ENCODE data around the gene CYP4F12.

The CYP4F12 gene

DNA sequence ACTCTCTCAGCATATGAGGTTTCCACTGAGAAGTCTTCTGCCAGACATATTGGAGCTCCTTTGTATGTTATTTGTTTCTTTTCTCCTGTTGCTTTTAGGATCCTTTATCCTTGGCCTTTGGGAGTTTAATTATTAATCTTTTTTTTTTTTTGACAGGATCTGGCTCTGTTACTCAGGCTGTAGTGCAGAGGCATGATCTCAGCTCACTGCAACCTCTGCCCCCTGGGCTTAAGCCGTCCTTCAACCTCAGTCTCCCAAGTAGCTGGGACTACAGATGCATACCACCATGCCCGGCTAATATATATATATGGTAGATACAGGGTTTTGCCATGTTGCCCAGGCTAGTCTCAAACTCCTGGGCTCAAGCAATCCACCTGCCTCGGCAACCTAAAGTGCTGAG lies 38.8 kb upstream of the CYP4F12 start:
- DNase-seq (ENCODE audit: extremely low read depth, low read depth): no peak
- TF ChIP-seq, protein P1, sequence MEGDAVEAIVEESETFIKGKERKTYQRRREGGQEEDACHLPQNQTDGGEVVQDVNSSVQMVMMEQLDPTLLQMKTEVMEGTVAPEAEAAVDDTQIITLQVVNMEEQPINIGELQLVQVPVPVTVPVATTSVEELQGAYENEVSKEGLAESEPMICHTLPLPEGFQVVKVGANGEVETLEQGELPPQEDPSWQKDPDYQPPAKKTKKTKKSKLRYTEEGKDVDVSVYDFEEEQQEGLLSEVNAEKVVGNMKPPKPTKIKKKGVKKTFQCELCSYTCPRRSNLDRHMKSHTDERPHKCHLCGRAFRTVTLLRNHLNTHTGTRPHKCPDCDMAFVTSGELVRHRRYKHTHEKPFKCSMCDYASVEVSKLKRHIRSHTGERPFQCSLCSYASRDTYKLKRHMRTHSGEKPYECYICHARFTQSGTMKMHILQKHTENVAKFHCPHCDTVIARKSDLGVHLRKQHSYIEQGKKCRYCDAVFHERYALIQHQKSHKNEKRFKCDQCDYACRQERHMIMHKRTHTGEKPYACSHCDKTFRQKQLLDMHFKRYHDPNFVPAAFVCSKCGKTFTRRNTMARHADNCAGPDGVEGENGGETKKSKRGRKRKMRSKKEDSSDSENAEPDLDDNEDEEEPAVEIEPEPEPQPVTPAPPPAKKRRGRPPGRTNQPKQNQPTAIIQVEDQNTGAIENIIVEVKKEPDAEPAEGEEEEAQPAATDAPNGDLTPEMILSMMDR (IDR thresholded peaks at IDR 0.05; ENCODE audit: low read depth, low read length): no peak

DNA sequence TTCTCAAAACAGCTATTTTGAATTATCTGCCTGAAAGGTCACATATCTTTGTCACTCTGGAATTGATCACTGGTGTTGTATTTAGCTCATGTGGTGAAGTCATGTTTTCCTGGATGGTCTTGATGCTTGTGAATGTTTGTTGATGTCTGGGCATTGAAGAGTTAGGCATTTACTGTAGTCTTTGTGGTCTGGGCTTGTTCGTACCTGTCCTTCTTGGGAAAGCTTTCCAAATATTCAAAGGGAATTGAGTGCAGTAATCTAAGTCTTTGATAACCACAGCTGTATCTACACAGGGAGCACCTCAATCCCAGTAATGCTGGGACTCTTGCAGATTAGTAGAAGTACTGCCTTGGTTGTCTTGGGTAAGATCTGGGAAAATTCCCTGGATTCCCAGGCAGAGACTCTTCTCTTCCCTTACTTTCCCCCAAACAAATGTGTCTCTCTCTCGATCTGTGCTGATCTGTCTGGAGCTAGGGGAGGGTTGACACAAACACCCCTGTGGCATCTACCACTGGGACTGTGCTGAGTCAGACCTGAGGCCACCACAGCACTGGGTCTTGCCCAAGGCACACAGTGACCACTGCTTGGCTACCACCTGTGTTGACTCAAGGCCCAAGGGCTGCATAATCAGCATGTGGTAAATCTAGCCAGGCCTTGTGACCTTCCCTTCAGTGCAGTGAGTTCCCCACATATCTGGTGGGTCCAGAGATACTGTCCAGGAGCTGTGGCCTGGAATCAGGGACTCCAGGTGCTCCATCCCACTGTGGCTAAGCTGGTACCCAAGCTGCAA lies 37.7 kb upstream of the CYP4F12 start:
- TF ChIP-seq, protein P1 (IDR thresholded peaks at IDR 0.05; ENCODE audit: low read depth, low read length): no peak
- DNase-seq (ENCODE audit: extremely low read depth, low read depth): no peak

DNA sequence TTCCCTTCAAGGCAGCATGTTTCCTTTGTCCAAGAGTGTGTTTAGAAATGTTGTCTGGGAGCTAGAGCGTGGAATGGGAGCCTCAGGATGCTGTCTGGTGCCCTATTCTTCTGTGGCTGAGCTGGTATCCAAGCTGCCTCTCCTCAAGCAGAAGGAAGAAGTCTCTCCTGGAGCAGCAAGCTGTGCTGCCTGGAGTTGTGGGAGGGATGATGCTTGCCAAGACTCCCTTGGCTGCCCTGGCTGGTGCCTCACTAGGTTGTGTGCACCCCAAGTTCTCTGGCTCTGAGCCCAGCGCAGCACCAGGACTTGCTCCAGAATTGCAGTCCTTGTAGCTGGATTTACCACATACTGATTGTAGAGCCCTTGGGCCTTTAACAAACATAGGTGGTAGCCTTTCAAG lies 36.9 kb upstream of the CYP4F12 start:
- DNase-seq (ENCODE audit: extremely low read depth, low read depth): no peak
- TF ChIP-seq, protein P1 (IDR thresholded peaks at IDR 0.05; ENCODE audit: low read depth, low read length): no peak

DNA sequence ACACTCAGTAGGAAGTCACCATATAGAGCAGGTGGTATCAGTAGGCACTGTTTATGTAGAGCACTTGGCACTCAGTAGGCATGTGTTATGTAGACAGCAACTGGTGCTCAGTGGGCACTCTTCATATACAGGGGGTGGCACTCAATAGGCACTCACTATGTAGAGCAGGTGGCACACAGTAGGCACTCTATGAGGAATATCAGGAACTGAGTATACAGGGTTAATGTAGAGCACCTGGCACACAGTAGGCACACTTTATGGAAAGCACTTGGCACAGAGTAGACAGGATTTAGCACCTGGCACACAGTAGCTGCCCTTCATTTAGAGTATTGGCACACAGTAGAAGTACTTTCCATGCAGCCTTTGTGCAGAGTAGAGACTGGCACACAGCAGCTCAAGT lies 33.3 kb upstream of the CYP4F12 start:
- TF ChIP-seq, protein P1 (IDR thresholded peaks at IDR 0.05; ENCODE audit: low read depth, low read length): no peak
- no peak for DNase-seq (ENCODE audit: extremely low read depth, low read depth)

DNA sequence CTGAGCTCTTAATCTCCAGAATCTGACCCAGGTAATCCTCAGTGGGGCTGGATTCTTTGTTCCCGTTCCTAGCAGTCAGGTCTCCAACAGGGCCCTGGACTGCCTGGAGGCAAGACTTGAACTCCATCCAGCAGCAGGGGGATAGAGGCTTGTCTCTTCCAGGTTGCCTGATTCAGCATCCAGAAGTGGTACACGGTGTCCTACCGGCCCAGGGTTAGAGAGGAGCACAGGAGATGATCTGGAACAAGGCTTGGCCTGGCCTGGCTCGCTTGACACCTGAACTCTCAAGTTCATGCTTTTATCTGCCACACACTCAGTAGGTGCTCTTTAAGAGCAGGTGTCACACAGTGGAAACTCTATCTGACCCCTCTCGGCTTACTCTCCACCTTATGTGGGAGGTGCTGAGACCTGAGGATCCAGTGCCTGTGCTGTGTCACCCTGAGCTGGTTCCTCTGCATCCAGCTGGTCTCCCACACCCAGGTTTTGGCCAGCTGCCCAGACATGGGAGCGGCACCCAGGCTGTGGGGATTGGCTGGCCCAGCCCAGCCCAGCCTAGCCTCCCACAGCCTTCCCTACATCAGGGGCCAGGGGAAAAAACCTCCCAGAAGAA lies 32.5 kb upstream of the CYP4F12 start, which contains the start of gene CYP4F3:
Gene CYP4F3 (plus strand): TSS at position 604 of the 610 bp plus-strand sequence. CDS start 519 bp downstream, outside the sequence.
- DNase-seq (ENCODE audit: extremely low read depth, low read depth): no peak
- TF ChIP-seq, protein P1 (IDR thresholded peaks at IDR 0.05; ENCODE audit: low read depth, low read length): no peak

DNA sequence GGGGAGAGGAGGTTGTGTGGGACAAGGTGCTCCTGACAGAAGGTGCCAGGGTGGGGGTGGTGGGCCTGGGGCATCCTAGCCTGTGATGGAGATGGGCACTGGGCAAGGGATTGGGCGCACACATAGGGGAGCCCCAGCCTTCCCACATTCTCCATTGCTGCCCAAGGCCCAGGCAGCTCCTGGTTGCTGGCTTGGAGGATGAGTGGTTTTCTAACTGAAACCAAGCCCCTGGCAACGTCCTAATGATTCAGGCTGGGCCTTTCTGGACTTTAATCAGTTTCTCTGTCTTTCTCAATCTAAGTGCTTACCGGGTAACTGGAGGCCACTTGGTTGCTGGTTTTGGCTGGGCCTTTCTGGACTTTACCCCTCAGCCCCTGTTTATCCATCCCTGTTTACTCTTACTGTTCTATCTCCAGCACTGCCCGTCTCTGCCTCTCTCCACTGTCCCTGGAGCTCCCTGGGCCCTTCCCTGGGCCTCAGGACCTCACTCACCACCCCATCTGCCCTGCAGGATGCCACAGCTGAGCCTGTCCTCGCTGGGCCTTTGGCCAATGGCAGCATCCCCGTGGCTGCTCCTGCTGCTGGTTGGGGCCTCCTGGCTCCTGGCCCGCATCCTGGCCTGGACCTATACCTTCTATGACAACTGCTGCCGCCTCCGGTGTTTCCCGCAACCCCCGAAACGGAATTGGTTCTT lies 31.8 kb upstream of the CYP4F12 start:
- TF ChIP-seq, protein P1 (IDR thresholded peaks at IDR 0.05; ENCODE audit: low read depth, low read length): no peak
- no peak for DNase-seq (ENCODE audit: extremely low read depth, low read depth)
